Measurements from ENCODE around the gene PPP1R13L. TPM values are rescaled to one million over a fixed set of nuclear protein-coding genes. Genes with fewer than 3 reads are reported as not detected.

Gene PPP1R13L
- total RNA-seq, 4 donors from 2014 or later, result 28.5 to 298 (median 44.4) TPM

DNA sequence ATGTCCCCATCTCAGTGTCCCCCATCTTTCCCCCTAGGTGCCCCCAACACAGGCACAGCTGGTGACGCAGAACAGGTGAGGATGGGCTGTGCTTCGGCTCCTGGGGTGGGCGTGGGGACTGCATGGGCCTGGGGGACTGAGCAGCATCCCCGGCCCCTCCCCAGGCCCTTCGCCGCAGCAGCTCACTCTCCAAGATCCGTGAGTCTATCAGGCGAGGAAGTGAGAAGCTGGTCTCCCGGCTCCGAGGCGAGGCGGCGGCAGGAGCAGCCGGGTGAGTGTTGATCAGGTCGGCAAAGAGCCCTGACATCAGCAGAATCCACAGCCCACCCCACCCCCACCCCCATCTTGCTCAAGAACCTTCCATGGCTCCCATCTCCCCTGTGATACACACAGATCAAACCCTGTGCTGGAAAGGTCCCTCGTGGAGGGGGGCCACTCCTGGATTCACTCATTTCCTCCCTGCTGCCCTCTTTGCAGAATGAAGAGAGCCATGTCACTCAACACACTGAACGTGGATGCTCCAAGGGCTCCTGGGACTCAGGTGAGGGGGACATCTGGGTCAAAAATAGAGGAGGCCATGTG, 54.3 kb downstream of the PPP1R13L start:
- 84 to 100% methylated on average over 1 to 15 of the region's 17 CpGs for WGBS, 2 donors (ENCODE audit: low coverage in 1 of 2)
- intact Hi-C loops (cut with DNase I; ENCODE audit: low total_unique reads), result no loop called here
- no peak for DNase-seq
- no peaks in the 10 kb centered on the region for H3K4me1 ChIP-seq
- TF ChIP-seq, protein P1, sequence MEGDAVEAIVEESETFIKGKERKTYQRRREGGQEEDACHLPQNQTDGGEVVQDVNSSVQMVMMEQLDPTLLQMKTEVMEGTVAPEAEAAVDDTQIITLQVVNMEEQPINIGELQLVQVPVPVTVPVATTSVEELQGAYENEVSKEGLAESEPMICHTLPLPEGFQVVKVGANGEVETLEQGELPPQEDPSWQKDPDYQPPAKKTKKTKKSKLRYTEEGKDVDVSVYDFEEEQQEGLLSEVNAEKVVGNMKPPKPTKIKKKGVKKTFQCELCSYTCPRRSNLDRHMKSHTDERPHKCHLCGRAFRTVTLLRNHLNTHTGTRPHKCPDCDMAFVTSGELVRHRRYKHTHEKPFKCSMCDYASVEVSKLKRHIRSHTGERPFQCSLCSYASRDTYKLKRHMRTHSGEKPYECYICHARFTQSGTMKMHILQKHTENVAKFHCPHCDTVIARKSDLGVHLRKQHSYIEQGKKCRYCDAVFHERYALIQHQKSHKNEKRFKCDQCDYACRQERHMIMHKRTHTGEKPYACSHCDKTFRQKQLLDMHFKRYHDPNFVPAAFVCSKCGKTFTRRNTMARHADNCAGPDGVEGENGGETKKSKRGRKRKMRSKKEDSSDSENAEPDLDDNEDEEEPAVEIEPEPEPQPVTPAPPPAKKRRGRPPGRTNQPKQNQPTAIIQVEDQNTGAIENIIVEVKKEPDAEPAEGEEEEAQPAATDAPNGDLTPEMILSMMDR (IDR thresholded peaks at IDR 0.05), result no peak
- TF ChIP-seq POLR2A (IDR thresholded peaks at IDR 0.05) (no peak), EP300 (IDR thresholded peaks at IDR 0.05; ENCODE audit: low read depth) (no peak), POLR2AphosphoS5 (IDR thresholded peaks at IDR 0.05) (no peak)
- H3K27me3 ChIP-seq, result peaks cover 25% of the 10 kb centered on the region
- in situ Hi-C loops (cut with MboI; ENCODE audit: low pct_ligation_motif_present in 1 of 4, low pct_unique_long_range_greater_than_20kb in 1 of 4, low sequenced_read_pairs in 3 of 4), result no loop called here
- H3K9me3 ChIP-seq, result no peaks in the 10 kb centered on the region
- no peak overlapping the region for H3K4me3 ChIP-seq
- no peaks in the 10 kb centered on the region for H3K36me3 ChIP-seq
- H3K27ac ChIP-seq, result no peak overlapping the region

- H3K36me3 ChIP-seq, result no peaks in the 10 kb centered on the region
- no peak for TF ChIP-seq POLR2AphosphoS5 (IDR thresholded peaks at IDR 0.05)
- no peak for TF ChIP-seq EP300 (IDR thresholded peaks at IDR 0.05; ENCODE audit: low read depth)
- no peak for TF ChIP-seq POLR2A (IDR thresholded peaks at IDR 0.05)
- TF ChIP-seq, protein P1 (IDR thresholded peaks at IDR 0.05), result no peak
- H3K27me3 ChIP-seq, result peaks cover 36% of the 10 kb centered on the region
- H3K4me3 ChIP-seq, result no peak overlapping the region
- H3K4me1 ChIP-seq, result no peaks in the 10 kb centered on the region
- in situ Hi-C loops (cut with MboI; ENCODE audit: low pct_ligation_motif_present in 1 of 4, low pct_unique_long_range_greater_than_20kb in 1 of 4, low sequenced_read_pairs in 3 of 4) (no loop called here), intact Hi-C loops (cut with DNase I; ENCODE audit: low total_unique reads) (loop anchor here (10.0 kb wide), 1 partner anchor 245 kb away; no protein-coding TSS in a partner anchor)
- DNase-seq, result no peak
- no peaks in the 10 kb centered on the region for H3K9me3 ChIP-seq
- no peak overlapping the region for H3K27ac ChIP-seq
- WGBS, 2 donors (ENCODE audit: low coverage in 1 of 2), result 89% methylated on average over 17 of the region's 17 CpGs; no CpG with 5 or more reads in 1 of the 2 donors
Measured at GRCh38 chr19:45349430-45349941, 55.4 kb downstream of the PPP1R13L start.

DNA sequence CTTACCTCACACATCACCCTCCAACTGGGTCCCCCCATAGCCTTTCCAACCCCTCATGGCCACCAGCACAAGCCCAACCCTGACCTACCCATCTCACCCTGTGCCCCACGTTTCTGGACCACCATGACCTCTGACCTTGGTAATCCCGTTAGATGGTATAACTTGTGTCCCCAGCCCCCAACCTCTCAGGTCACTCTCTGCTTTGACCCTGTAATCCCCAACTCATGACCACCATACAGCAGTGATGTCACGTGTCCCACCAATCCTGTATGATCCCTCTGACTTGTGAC, 55.8 kb downstream of the PPP1R13L start:
- intact Hi-C loops (cut with DNase I; ENCODE audit: low total_unique reads), result loop anchor here (10.0 kb wide), 1 partner anchor 244 kb away; no protein-coding TSS in a partner anchor
- Histone ChIP-seq H3K4me1 (no peaks in the 10 kb centered on the region), H3K4me3 (no peak overlapping the region), H3K9me3 (no peaks in the 10 kb centered on the region), H3K27ac (no peak overlapping the region), H3K27me3 (peaks cover 40% of the 10 kb centered on the region), H3K36me3 (no peaks in the 10 kb centered on the region)
- WGBS, 2 donors (ENCODE audit: low coverage in 1 of 2), result 43 to 60% methylated on average over 1 to 3 of the region's 3 CpGs
- TF ChIP-seq, protein P1 (IDR thresholded peaks at IDR 0.05), result no peak
- TF ChIP-seq POLR2A (IDR thresholded peaks at IDR 0.05) (no peak), POLR2AphosphoS5 (IDR thresholded peaks at IDR 0.05) (no peak), EP300 (IDR thresholded peaks at IDR 0.05; ENCODE audit: low read depth) (no peak)
- in situ Hi-C loops (cut with MboI; ENCODE audit: low pct_ligation_motif_present in 1 of 4, low pct_unique_long_range_greater_than_20kb in 1 of 4, low sequenced_read_pairs in 3 of 4), result no loop called here
- DNase-seq, result no peak

DNA sequence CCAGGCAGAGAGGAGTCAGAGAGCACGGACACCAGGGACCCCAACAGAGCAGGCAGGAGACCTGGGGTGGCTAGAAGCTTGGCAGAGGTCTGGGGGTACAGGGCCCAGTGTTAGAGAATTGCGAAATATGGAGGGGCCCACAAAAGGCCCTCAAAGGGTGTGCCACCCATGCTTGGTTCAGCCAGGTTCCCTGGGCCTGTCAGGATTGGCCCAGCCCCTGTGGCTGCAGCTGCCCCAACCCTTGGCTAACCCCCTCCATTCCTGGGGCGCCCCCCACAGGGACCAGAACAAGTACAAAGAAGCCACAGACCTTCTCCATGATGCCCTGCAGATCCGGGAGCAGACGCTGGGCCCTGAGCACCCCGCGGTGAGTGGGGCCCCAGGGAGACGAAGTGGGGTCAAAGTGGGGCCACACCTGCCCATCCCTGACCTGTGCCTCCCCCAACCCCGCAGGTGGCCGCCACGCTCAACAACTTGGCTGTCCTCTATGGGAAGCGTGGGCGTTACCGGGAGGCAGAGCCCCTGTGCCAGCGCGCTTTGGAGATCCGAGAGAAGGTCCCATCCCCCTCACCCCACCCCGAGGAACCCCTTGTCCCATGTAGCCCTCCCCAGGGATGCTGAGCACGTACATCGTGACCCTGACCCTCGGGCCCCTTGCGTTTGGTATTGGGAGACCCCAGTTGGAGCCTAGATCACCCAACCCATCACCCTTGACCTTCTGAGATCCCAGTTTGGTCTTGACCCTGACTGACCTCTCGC, 56.3 kb downstream of the PPP1R13L start:
- intact Hi-C loops (cut with DNase I; ENCODE audit: low total_unique reads), result loop anchor here (10.0 kb wide), 1 partner anchor 244 kb away; no protein-coding TSS in a partner anchor
- H3K36me3 ChIP-seq, result no peaks in the 10 kb centered on the region
- peaks cover 41% of the 10 kb centered on the region for H3K27me3 ChIP-seq
- no peaks in the 10 kb centered on the region for H3K9me3 ChIP-seq
- DNase-seq, result no peak
- H3K4me1 ChIP-seq, result no peaks in the 10 kb centered on the region
- H3K27ac ChIP-seq, result no peak overlapping the region
- in situ Hi-C loops (cut with MboI; ENCODE audit: low pct_ligation_motif_present in 1 of 4, low pct_unique_long_range_greater_than_20kb in 1 of 4, low sequenced_read_pairs in 3 of 4), result no loop called here
- no peak overlapping the region for H3K4me3 ChIP-seq
- WGBS, 2 donors (ENCODE audit: low coverage in 1 of 2), result 89% methylated on average over 23 of the region's 23 CpGs; no CpG with 5 or more reads in 1 of the 2 donors
- TF ChIP-seq POLR2A (IDR thresholded peaks at IDR 0.05) (no peak), POLR2AphosphoS5 (IDR thresholded peaks at IDR 0.05) (no peak), EP300 (IDR thresholded peaks at IDR 0.05; ENCODE audit: low read depth) (no peak)
- TF ChIP-seq, protein P1 (IDR thresholded peaks at IDR 0.05), result no peak
